ENCODE data around the gene GFAP.
A peak's percentile ranks its signal among the peaks of the same experiment; 100 is the strongest.

GFAP gene

GRCh38 chr17:44916781-44917241 is 1.5 kb upstream of the GFAP start:
- no peak overlapping the region for H3K4me3 ChIP-seq (ENCODE audit: low read depth, low read length)
- DNase-seq (ENCODE audit: low read depth): no peak

GRCh38 chr17:44915862-44916780 is 821 bp upstream of the GFAP start:
- H3K4me3 ChIP-seq (ENCODE audit: low read depth, low read length): no peak overlapping the region
- no peak for DNase-seq (ENCODE audit: low read depth)

GRCh38 chr17:44914698-44915271 is 515 bp downstream of the GFAP start:
- no peak for DNase-seq (ENCODE audit: low read depth)
- no peak overlapping the region for H3K4me3 ChIP-seq (ENCODE audit: low read depth, low read length)

- H3K4me3 ChIP-seq (ENCODE audit: low read depth, low read length): no peak overlapping the region
- no peak for DNase-seq (ENCODE audit: low read depth)
Measured at GRCh38 chr17:44914148-44914547, 1.2 kb downstream of the GFAP start.

- H3K4me3 ChIP-seq (ENCODE audit: low read depth, low read length): no peak overlapping the region
- no peak for DNase-seq (ENCODE audit: low read depth)
Measured at GRCh38 chr17:44913676-44914075, 1.6 kb downstream of the GFAP start.

GRCh38 chr17:44912763-44913544 is 2.3 kb downstream of the GFAP start:
- DNase-seq (ENCODE audit: low read depth): no peak
- no peak overlapping the region for H3K4me3 ChIP-seq (ENCODE audit: low read depth, low read length)

GRCh38 chr17:44911133-44912001 is 3.9 kb downstream of the GFAP start:
- no peak overlapping the region for H3K4me3 ChIP-seq (ENCODE audit: low read depth, low read length)
- DNase-seq (ENCODE audit: low read depth): no peak

GRCh38 chr17:44910231-44911106 is 4.8 kb downstream of the GFAP start:
- DNase-seq (ENCODE audit: low read depth): no peak
- H3K4me3 ChIP-seq (ENCODE audit: low read depth, low read length): no peak overlapping the region

GRCh38 chr17:44909681-44910144 is 5.6 kb downstream of the GFAP start:
- peak; percentile 36 for DNase-seq (ENCODE audit: low read depth)
- no peak overlapping the region for H3K4me3 ChIP-seq (ENCODE audit: low read depth, low read length)

- no peak for DNase-seq (ENCODE audit: low read depth)
- H3K4me3 ChIP-seq (ENCODE audit: low read depth, low read length): no peak overlapping the region
Measured at GRCh38 chr17:44908761-44909326, 6.5 kb downstream of the GFAP start.

- no peak for DNase-seq (ENCODE audit: low read depth)
- H3K4me3 ChIP-seq (ENCODE audit: low read depth, low read length): no peak overlapping the region
Measured at GRCh38 chr17:44907729-44908470, 7.4 kb downstream of the GFAP start.

GRCh38 chr17:44906763-44907728 is 8.3 kb downstream of the GFAP start:
- no peak overlapping the region for H3K4me3 ChIP-seq (ENCODE audit: low read depth, low read length)
- peak; percentile 26 for DNase-seq (ENCODE audit: low read depth)

- no peak overlapping the region for H3K4me3 ChIP-seq (ENCODE audit: low read depth, low read length)
- DNase-seq (ENCODE audit: low read depth): peak; percentile 81
Measured at GRCh38 chr17:44906010-44906646, 9.2 kb downstream of the GFAP start.

- no peak for DNase-seq (ENCODE audit: low read depth)
- no peak overlapping the region for H3K4me3 ChIP-seq (ENCODE audit: low read depth, low read length)
Measured at GRCh38 chr17:44905006-44906000, 10.0 kb downstream of the GFAP start.
